GM23248 (cell line): ENCODE results near the gene ZC3H7A.

ENCODE experiments used
- EZH2 ChIP-seq: fragments of 200-600 bp; sonication (generic); IDR thresholded peaks from 2 replicates; pipeline ENCODE4 v1.6.1; 2018; ENCODE audit warnings: antibody characterized with exemption, mild to moderate bottlenecking; ENCODE audit not compliant: insufficient read depth, poor library complexity, severe bottlenecking
- EZH2phosphoT487 ChIP-seq: fragments of 200-600 bp; sonication (generic); IDR thresholded peaks from 2 replicates; pipeline ENCODE4 v1.6.1; 2018; ENCODE audit warnings: antibody characterized with exemption, moderate library complexity, mild to moderate bottlenecking, low read depth; ENCODE audit not compliant: insufficient read depth

DNA sequence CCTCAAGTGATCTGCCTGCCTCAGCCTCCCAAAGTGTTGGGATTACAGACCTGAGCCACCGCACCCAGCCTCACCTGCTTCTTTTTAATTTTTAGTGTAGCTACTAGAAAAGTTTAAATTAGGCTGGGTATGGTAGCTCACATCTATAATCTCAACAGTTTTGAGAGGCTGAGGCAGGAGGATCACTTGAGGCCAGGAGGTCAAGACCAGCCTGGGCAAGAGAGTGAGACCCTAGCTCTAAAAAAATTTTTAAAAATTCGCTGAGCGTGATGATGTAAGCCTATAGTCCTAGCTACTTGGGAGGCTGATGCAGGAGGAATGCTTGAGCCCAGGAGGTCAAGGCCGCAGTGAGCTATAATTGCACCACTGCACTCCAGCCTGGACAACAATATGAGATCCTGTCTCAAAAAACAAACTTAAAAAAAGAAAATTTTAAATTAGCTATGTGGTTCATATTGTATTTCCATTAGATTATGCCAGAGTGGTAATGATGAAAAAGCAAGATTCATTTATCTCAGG is 89.3 kb downstream of the ZC3H7A start:
- TF ChIP-seq EZH2 (no peak), EZH2phosphoT487 (no peak)
